ENCODE data around the gene KRTAP10-8.
"Not testable (repeated sequence)": the region's sequence is repeated elsewhere in the genome, so short reads cannot be mapped to it uniquely, and the experiment has no call there.

KRTAP10-8 gene

GRCh38 chr21:44599264-44600029 lies 12.4 kb upstream of the KRTAP10-8 start:
- no peak for DNase-seq

DNA sequence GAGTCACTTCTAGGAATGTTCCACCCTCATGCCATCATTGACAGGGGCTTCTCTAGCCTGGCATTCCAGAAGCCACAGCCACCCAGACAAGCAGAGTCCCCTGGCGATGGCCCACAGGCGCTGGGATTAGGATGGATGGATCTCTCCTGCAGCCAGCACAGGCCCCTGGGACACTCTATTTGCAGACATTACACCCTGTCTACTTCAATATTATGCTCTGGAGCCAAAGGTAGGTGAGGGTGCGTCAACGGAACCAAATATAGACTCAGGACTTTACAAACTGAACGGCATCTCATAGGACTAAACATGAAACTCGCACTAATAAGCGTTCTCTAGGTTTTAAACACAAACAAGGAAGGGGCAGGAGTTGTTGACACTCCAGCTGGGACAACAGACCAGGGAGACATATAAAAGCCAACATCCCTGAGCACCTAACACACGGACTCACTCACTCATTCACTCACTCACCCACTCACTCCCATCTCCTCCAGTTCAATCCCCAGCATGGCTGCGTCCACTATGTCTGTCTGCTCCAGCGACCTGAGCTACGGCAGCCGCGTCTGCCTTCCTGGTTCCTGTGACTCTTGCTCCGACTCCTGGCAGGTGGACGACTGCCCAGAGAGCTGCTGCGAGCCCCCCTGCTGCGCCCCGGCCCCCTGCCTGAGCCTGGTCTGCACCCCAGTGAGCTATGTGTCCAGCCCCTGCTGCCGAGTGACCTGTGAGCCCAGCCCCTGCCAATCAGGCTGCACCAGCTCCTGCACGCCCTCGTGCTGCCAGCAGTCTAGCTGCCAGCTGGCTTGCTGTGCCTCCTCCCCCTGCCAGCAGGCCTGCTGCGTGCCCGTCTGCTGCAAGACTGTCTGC lies 11.5 kb upstream of the KRTAP10-8 start, which contains the start of gene KRTAP10-7:
Gene KRTAP10-7, plus strand, starts transcription at position 480 of the 861 bp plus-strand sequence. Its CDS starts 25 bp downstream, at position 505.
- DNase-seq: not testable (repeated sequence)

DNA sequence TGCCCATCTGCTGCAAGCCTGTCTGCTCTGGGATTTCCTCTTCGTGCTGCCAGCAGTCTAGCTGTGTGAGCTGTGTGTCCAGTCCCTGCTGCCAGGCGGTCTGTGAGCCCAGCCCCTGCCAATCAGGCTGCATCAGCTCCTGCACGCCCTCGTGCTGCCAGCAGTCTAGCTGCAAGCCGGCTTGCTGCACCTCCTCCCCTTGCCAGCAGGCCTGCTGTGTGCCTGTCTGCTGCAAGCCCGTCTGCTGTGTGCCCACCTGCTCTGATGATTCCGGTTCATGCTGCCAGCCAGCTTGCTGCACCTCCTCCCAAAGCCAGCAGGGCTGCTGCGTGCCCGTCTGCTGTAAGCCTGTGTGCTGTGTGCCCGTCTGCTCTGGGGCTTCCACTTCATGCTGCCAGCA lies 10.8 kb upstream of the KRTAP10-8 start:
- DNase-seq: not testable (repeated sequence)

DNA sequence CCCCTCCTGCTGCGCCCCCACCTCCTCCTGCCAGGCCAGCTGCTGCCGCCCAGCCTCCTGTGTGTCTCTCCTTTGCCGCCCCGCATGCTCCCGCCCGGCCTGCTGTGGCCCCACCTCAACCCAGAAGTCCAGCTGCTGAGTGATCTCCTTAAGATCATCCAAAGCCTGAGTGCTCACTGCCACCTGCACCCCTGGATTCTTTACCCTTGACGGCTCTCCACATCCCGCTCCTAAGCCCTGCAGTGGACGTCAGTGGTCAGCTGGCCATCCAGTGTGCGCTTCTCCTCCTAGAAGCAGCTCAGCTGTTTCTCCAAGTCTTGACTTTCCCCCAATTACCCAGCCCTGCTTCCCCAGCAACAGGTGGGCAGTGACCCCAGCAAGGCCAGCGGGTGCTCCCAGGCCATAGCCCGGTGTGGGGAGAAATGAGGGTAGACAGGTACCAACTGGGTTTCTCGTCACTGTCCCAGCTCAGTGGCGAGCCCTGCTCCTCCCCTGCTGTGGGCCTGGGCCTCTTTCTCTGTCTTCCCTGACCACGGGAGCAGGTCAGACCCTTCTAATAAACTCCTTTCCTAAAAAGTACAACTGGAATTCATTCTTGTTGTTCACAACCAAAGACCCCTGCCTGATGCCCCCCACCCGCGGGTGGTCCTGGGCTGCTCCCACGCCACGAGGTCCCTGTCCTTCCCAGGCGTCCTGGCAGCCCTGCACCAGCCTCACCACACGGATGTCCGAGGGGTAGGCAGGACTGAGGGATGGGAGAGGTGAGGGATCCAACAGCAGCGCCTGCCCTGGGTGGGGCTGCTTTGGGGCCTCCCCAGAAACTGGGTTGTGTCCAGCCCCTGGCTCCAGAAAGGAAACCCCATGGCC lies 10.1 kb upstream of the KRTAP10-8 start:
- no peak for DNase-seq

GRCh38 chr21:44602463-44602850 lies 9.4 kb upstream of the KRTAP10-8 start:
- no peak for DNase-seq

- no peak for DNase-seq
These were observed 8.6 kb upstream of the KRTAP10-8 start for GRCh38 chr21:44603109-44603875.

GRCh38 chr21:44603911-44604310 lies 8.0 kb upstream of the KRTAP10-8 start:
- no peak for DNase-seq

DNA sequence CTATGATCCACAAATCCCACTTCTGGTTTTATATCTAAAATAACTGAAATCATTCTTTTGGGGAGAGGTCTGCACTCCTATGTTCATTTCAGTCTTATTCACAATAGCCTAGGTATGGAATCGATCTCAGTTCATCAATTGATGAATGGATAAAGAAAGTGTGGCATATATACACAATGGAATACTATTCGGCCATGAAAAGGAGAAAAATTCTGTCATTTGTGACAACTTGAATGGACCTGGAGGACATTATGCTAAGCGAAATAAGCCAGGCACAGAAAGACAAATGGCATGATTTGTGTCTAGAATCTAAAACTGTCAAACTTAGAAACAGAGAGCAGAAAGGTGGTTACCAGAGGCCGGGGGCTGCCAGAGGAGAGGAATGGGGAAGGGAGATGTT lies 5.4 kb upstream of the KRTAP10-8 start:
- DNase-seq: no peak

DNA sequence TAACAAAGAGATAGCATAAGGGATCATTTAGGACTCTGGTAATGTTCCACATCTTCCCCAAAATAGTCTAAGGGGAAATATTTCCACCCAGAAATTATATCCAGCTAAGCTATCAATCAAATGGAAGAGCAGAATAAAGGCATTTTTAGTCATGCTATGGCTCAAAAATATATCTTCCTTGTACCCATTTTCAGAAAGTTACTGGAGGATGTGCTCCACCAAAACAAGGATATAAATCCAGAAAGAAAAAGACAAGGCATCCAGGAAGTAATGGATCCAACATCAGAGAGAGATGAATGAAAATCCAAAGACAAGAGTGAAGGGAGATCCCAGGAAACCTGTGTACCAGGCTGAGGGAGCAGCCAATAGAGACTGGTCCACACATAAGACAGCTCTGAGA lies 2.7 kb upstream of the KRTAP10-8 start:
- no peak for DNase-seq

DNA sequence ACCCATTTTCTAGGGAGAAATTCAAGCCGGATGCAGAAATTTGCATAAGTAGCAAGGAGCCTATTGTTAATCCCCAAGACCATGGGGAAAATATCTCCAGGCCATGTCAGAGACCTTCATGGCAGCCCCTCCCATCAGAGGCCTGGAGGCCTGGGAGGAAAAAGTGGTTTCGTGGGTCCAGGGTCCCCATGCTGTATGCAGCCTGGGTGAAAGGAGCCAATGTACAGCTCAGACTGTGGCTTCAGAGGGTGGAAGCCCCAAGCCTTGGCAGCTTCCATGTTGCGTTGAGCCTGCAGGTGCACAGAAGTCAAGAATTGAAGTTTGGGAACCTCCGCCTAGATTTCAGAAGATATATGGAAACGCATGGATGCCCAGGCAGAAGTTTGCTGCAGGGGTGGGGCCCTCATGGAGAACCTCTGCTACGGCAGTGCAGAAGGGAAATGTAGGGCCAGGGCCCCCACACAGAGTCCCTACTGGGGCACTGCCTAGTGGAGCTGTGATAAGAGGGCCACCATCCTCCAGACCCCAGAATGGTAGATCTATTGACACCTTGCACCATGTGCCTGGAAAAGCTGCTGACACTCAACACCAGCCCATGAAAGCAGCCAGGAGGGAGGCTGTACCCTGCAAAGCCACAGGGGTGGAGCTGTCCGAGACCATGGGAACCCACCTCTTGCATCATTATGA lies 1.6 kb upstream of the KRTAP10-8 start:
- not testable (repeated sequence) for DNase-seq

DNA sequence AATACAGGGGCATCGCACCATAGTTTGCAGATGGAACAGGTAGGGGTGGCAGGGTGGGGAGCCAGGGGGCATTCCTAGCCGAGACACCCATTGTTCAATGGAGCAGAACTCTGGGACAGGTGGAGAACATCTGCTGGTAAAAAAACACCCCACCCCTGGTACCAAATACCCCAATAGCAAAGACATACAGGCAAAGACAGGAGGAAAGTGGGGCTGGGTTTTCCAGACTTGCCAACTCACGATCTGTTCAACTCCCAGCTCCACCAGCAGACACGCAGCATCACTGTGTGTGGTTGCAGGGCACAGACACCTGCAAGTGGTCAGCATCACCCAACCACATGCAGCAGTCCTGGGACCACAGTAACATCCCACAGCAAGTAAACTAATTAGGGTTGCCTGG lies 328 bp upstream of the KRTAP10-8 start:
- no peak for DNase-seq

DNA sequence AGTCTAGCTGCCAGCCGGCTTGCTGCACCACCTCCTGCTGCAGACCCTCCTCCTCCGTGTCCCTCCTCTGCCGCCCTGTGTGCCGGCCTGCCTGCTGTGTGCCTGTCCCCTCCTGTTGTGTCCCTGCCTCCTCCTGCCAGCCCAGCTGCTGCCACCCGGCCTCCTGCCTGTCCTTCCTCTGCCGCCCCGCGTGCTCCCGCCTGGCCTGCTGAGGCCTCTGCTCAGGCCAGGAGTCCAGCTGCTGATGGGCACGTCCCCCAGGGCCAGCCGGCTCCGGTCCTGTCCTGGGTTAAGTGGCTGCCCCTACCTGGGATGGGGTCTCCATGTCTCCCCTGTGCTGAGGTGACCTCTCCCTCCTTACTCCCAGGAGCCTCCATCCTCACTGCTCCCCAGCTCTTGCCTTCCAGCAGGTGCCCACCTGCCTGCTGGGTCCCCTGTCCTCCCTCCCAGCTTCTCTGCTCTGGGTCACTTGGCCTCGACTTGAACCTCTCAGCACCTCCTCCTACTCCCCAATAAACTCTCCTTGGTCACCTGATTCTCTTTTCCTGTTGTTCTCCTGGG lies 870 bp downstream of the KRTAP10-8 start:
- DNase-seq: no peak

- DNase-seq: no peak
These were observed 1.7 kb downstream of the KRTAP10-8 start for GRCh38 chr21:44613386-44614155.

- no peak for DNase-seq
These were observed 2.3 kb downstream of the KRTAP10-8 start for GRCh38 chr21:44614161-44614631.

GRCh38 chr21:44614961-44615391 lies 3.1 kb downstream of the KRTAP10-8 start:
- DNase-seq: no peak

GRCh38 chr21:44615466-44615865 lies 3.6 kb downstream of the KRTAP10-8 start:
- no peak for DNase-seq

DNA sequence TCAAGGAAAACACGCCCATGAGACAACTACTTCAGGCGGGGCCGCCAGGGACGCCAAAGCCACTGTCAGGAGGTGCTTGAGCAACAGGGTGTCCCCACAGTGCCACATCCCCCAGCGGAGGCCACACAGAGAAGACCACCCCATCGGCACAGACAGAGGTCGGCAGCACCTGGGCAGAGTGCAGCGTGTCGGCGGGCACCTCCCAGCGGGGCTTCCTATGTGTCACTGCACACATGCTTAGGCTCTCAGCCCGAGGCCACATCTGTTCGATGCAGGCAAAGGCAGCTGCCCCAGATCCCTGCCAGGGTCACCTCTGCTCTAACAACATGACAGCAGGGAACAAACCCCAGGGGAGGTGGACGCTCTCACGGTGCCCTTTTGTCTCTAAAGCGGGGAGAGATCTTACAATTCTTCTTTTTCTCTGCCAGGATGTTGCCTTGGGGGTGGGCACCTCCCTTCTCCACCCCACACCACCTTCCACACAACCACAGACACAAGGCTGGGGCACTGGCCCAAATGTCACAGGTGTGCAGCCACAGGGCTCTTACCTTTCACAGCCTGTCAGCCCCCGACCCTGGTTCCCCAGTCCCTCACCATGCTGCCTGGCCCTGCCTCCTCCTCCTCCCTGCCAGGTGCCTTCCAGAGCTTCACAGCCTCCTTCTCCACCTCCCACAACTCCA lies 4.2 kb downstream of the KRTAP10-8 start:
- DNase-seq: no peak

GRCh38 chr21:44616591-44616926 lies 4.7 kb downstream of the KRTAP10-8 start:
- DNase-seq: no peak

GRCh38 chr21:44617071-44617501 lies 5.2 kb downstream of the KRTAP10-8 start:
- DNase-seq: no peak

DNA sequence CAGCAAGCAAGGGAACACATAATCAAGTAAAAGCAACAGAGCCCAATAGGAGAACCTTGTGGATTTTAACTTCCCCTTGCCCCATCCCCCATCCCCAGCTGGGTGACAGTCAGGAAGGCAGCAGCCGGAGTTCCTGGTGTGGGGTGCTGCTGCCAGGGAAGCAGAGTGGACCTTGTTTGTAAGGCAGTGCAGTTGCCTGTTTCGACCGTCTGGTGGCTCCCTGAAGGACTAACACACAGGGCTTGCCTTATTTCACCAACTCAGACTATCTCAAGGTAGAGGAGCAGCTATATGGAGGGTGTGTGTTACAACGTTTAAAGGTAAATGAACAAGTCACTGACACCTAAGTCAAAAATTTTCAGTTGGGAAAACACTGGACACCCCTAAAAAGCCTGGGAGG lies 6.6 kb downstream of the KRTAP10-8 start:
- DNase-seq: no peak

Measured in AML-193 (cell line).